Measurements from ENCODE around the gene RERG. TPM values are rescaled to one million over a fixed set of nuclear protein-coding genes. Genes with fewer than 3 reads are reported as not detected.
"Not testable (repeated sequence)": the region's sequence is repeated elsewhere in the genome, so short reads cannot be mapped to it uniquely, and the experiment has no call there.

RERG gene
- total RNA-seq, 1 experiment from 2014 or later = 0.37 TPM

DNA sequence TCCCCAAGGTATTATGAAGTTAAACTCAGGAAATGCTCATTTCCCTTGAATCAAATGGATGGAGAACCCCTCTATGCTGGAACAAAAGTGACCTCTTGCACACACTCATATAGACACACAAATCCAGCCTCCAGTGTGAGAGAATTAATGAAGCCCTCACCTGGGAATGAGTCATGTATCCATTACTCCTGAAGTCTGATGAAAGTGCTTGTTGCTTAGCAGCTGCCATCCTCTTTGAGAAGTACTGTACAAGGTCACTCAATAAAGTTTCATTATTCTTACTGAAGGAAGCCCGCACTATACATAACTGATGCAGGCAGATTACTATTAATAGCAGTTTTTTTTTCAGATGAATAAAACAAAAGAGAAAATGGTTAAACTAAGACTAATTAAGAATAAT is 102.3 kb downstream of the RERG start:
- no peak for DNase-seq (ENCODE audit: low read depth, low spot score)
- in situ Hi-C loops (cut with HindIII; ENCODE audit: low pct_unique_long_range_greater_than_20kb, low sequenced_read_pairs) = no loop called here

GRCh38 chr12:15116983-15117382 is 104.2 kb downstream of the RERG start:
- DNase-seq (ENCODE audit: low read depth, low spot score) = no peak
- in situ Hi-C loops (cut with HindIII; ENCODE audit: low pct_unique_long_range_greater_than_20kb, low sequenced_read_pairs) = no loop called here

GRCh38 chr12:15116086-15116485 is 105.1 kb downstream of the RERG start:
- in situ Hi-C loops (cut with HindIII; ENCODE audit: low pct_unique_long_range_greater_than_20kb, low sequenced_read_pairs) = no loop called here

DNA sequence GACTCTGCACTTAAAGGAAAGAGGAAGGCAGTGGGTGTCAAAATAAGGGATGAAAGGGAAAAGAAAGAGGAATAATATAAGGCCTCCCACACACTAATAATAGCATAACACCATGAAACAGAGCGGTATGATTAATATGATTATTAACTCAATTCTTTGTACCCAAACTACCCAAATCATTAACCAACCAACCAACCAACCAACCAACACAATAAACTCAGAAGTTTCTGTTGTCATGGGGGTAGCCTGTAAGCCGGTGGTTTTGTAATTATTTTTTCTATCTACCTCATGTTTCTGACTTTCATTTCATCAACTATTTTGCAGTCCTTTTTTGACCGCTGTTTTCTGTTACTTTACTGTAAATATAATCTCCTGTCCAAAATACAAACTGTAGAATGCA is 105.8 kb downstream of the RERG start:
- in situ Hi-C loops (cut with HindIII; ENCODE audit: low pct_unique_long_range_greater_than_20kb, low sequenced_read_pairs) = no loop called here

More at GRCh38 chr12:15116086-15116485, 105.1 kb downstream of the RERG start:
- DNase-seq (ENCODE audit: low read depth, low spot score) = no peak

DNA sequence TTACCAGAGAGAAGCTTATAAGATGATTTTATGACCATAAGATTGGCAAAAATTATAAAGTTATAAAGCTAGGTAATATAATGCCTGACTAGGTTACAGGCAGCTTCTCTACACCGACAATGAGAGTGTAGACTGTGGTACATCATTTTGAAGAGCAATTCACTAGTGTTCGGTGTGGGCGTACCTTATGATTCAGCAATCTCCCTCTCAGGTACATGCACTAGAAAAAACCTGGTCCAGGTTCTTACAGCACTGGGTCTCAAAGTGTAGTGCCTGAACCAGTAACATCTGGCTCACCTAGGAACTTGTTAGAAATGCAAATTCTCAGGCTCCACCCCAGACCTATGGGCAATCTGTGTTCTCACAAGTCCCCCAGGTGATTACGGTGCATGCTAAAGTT is 106.7 kb downstream of the RERG start:
- DNase-seq (ENCODE audit: low read depth, low spot score) = no peak
- in situ Hi-C loops (cut with HindIII; ENCODE audit: low pct_unique_long_range_greater_than_20kb, low sequenced_read_pairs) = no loop called here

More for the DNA sequence above, 105.8 kb downstream of the RERG start:
- no peak for DNase-seq (ENCODE audit: low read depth, low spot score)

DNA sequence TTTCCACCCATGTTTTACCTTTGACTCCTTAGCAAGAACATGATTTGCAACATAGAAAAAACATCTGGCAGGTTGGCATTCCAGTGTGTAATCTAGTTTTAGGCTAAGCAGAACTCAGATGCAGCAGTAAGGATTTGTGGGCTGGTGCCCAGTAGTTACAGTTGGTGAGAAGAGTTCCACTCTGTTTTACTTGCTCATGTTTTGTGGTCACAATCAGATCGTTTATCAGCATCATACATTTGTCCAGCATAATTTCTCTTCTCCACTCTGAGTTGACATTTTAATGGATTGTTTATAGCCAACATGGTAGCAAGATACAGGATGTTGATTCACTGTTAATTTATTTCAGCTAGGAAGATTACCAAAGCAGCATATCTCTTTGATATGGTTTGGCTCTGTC is 128.4 kb downstream of the RERG start:
- DNase-seq (ENCODE audit: low read depth, low spot score) = no peak
- in situ Hi-C loops (cut with HindIII; ENCODE audit: low pct_unique_long_range_greater_than_20kb, low sequenced_read_pairs) = no loop called here

DNA sequence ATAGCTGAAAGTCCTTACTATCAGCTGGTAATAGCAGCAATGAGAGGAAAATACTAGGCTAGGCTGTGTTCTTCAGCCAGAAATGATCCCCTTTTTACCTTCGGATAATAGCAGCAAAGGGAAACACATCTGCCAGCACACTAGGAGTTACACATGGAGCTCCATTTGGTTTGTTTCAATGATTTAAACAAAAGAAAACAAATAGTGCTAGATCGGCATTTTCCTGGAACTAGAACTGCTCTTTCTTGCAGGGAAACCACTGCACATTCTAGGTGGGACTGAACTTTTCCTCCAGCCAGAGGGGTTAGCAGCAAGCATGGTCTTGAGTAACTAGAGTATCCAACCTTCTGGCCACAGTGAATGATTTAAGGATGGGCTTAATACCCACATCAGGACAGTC is 130.8 kb downstream of the RERG start:
- DNase-seq (ENCODE audit: low read depth, low spot score) = no peak

GRCh38 chr12:15088105-15088504 is 133.1 kb downstream of the RERG start:
- in situ Hi-C loops (cut with HindIII; ENCODE audit: low pct_unique_long_range_greater_than_20kb, low sequenced_read_pairs) = no loop called here
- DNase-seq (ENCODE audit: low read depth, low spot score) = no peak

More for the DNA sequence above, 130.8 kb downstream of the RERG start:
- in situ Hi-C loops (cut with HindIII; ENCODE audit: low pct_unique_long_range_greater_than_20kb, low sequenced_read_pairs) = no loop called here

DNA sequence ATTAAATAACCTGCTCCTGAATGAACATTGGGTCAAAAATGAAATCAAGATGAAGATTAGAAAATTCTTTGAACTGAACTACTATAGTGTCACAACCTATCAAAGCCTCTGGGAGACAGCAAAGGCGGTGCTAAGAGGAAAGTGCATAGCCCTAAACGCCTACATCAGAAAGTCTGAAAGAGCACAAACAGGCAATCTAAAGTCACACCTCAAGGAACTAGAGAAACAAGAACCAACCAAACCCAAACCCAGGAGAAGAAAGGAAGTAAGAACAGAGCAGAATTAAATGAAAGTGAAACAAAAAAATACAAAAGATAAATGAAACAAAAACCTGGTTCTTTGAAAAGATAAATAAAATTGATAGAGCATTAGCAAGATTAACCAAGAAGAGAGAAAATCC is 143.5 kb downstream of the RERG start:
- in situ Hi-C loops (cut with HindIII; ENCODE audit: low pct_unique_long_range_greater_than_20kb, low sequenced_read_pairs); DNase-seq (ENCODE audit: low read depth, low spot score): not testable (repeated sequence)

GRCh38 chr12:15074351-15074750 is 146.9 kb downstream of the RERG start:
- DNase-seq (ENCODE audit: low read depth, low spot score) = no peak
- in situ Hi-C loops (cut with HindIII; ENCODE audit: low pct_unique_long_range_greater_than_20kb, low sequenced_read_pairs) = no loop called here

GRCh38 chr12:15059123-15059522 is 162.1 kb downstream of the RERG start:
- in situ Hi-C loops (cut with HindIII; ENCODE audit: low pct_unique_long_range_greater_than_20kb, low sequenced_read_pairs) = no loop called here
- no peak for DNase-seq (ENCODE audit: low read depth, low spot score)

Other genes with a start within 250 kb of the RERG start
- gene PDE6H, start 248.4 kb downstream of the RERG start, total RNA-seq (2014; rRNA removed; shearing (Covaris generic)) = not detected in 2 replicates
- 0.67 and 0.71 TPM in 2 replicates for gene PTPRO, start 101.1 kb upstream of the RERG start, total RNA-seq (2014; rRNA removed; shearing (Covaris generic))

Data from SK-MEL-5 (cell line).